Measurements from ENCODE around the gene ARGLU1.

DNA sequence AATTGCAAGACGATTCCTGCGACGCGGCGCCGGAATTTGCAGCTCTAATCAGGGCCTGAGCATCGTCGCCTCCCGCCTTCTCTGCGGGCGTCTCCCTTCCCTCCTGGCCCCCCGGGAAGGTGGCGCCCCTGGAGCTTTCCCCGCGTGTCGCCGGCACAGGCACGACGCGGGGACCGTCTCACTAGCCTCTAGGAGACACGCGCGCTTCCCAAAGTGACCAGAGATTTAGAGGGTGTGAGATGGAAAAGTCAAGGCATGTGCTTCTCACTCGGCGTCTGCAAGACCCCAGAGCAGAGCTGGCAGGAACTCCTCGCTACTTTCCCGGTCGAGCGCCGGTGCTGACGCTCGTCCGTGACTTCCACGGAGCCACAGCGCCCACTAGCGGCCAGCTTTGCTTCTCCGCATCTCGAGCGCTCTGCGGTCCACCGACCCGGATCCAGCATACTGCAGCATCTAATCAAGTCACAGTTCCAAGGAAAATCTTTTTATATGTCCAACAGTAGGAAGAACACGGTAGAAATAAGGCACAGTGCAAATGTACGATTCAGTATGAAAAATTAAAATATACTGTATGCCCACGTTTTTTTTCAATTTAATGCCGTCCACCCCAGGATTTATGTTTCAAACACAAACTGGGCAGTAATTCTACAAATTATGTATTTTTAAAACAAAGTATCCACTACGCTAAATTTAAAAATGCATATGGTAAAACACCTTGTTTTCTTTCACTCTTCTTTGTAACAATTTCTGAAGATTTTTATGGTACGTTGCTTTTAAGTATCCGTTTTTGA, 31.5 kb downstream of the ARGLU1 start:
- TF ChIP-seq CTCF (IDR thresholded peaks at IDR 0.05) (peak; percentile 81 to 88 (median 83)), POLR2A (IDR thresholded peaks at IDR 0.05) (no peak)

Data from breast epithelium (tissue), 3 donors.